ENCODE data around the gene GLT6D1.

GLT6D1 gene

DNA sequence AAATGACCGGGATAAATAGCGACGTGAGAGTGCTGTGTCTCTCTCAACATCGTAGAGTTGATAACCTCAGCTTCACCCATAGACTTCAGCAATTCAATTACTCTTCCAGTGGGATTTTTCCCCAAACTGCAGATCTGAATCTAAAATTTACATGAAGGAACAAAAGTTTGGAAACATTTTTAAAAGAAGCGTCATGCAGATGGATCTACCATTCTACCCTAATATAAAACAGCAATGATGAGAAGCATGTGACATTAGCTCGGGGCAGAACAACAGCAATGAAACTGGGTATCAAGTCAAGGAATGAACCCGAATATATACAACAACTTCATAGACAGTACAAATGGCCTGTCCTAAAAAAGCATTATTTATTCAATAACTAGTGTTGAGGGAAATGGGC, 18.8 kb downstream of the GLT6D1 start:
- no peak for DNase-seq

DNA sequence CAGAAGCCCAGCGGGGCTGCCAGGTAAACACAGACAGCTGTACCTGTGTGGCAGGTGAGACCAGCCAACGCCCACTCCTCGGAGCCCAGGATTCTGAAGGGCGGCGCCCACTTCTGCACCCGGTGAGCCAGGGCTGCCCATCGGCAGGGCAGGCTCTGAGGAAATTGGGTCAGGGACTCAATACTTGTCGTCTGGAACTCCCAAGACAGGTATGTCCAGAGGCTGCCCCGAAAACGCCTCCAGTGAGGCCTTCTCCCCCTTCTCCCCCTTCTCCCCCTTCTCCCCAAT, 19.8 kb downstream of the GLT6D1 start:
- no peak for DNase-seq

DNA sequence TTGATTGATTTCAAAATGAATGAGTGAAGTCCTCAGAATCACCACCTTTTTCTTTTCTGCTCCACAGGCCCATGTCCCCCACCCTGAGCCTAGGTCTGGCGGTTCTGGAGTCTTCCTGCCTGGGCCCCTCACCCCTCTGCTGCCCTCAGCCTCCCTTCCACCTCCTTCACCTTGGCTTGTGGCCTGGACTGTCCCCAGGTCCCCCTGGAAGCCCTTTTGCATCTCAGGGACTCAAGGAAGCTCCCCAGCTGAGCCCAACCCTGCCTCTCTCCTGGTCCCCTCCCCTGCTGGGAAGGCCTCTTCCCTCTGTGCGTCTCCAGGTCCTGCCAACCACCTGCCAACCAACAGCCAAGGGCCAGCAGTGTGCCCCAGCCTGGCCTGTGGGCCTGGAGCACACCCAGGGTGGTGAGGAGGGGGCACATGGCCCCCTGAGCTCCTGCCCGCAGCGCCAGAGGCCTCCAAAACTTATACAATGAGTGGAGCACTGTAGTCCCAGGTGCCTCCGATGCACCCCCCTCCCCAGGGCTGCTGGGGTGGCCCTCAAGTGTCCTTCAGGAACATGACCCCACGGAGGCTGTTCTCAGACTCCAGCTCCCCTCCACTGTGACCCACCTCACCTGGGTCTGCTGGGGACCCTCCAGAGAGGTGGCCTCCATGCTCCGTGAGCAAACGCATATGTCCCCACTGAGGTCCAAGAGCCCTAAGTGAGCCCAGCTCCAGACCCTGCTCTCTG, 20.3 kb downstream of the GLT6D1 start:
- no peak for DNase-seq

DNA sequence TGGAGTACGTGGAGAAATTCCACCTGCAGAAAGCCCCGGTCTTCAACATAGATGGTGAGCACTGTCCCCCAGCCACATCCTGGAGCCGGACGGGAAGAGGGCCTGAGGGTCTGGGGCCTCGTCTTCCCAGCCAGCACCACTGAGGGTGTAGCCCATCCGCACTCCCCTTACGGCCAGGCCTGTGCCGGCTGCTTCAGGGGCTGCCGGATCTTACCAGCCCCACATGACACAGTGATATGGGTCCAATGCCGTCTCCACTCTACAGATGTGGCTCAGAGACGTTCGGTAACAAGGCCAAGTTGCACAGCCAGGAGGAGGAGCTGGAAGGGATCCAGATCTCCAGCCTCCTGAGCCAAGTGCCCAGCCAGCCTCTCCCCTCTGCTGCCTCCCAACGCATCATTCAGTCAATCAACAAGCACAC, 21.3 kb downstream of the GLT6D1 start:
- no peak for DNase-seq

DNA sequence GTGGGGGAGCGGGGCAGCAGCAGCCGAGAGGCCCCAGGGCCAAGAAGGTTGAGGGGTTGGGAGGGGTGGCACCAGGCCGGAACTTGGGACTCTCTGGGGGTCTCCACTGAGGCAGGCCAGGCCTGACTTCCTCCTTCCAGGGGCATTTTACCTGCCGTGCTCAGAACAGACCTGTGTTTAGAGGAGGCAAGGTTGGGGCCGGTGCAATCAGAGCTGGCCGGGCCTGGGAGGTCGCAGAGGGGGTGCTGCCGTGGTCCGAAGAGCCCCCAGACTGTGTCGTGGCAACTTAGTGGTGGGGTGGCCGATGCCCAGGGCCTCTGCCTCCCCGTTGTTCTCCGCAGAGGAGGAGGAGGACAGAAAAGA, 21.8 kb downstream of the GLT6D1 start:
- DNase-seq, result no peak

DNA sequence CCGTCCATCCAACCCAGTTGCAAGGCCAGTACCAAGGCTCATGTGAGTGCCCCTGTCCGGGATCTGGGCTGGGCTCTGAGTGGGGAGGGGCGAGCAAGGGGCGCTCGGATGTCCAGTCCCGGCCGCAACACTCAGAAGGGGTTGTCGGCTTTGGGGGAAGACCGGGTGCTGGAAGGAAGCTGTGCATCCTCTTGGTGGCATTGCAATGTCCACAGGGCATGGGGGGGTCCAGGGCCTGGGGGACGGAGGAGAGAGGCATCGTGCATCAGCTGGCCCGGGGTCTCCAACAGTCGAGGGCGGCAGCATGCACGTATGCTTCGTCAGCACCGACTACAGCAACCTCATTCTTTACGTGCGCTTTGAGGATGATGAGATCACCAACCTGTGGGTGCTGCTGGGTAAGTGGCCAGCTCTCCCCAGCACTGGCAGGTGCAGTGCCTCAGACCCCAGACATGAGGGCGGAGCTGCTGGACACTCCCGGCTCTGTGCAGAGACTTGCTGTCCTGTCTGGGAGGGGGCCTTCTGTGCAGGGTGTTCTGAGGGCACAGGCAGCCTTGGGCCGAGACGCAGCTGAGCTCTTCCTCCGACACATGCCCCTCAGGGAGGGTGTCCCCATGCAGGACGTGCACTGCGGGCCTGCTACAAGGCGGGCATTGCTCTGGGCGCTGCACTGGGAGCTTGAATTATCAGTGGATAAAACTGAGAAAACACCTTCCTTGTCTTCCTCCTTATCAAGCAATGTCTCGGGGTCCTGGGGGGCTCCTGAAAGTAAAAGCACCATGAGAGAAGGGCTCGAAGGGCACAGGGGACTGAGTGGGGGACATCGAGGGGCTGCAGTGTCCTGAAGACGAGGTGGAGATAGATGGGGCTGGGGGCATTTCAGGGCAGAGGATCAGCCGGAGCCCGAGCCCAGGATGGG, 22.5 kb downstream of the GLT6D1 start:
- DNase-seq, result no peak

DNA sequence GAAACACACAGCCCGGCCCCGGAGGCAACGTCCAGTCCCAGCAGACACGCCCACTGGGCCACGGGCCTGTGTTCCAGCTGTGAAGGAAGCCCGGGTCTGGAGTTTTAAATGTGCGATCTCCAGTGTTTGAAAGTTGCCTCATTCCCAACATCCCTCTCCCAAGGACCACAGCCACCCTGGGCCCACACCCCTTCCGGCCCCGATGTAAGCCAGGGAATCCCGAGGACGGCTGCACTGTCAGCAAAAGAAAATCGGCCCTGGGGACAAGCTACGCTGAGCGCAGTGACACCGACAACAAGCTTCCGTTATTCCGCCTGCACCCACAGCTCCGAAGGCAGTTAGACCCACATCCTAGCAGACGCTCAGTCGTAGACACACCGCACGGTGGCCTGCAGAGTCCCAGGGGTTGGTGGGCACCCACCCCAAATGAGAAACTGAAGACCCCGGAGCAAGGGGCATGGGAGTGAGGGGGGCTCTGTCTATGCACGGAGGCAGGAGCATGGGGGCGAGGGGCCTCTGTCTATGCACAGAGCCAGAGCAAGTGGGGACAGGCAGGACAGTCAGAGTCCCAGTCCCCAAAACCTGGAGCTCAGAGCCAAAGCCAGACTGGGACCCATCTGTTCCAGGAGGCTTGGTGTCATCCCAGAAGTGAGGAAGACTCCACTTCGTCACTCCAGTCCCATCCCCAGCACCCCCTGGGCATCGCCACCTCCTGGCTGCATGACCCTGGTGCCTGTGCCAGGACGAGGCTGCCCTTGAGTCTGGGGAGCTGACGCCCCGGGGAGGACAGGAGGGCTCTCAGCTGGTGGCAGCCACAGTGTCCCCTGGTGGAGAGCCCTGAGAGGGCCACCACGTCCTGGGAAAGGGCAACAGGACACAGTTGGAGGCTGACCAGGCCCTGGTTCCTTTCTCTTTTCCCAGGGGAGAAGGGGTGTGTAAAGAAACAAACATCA, 23.4 kb downstream of the GLT6D1 start:
- DNase-seq, result no peak

DNA sequence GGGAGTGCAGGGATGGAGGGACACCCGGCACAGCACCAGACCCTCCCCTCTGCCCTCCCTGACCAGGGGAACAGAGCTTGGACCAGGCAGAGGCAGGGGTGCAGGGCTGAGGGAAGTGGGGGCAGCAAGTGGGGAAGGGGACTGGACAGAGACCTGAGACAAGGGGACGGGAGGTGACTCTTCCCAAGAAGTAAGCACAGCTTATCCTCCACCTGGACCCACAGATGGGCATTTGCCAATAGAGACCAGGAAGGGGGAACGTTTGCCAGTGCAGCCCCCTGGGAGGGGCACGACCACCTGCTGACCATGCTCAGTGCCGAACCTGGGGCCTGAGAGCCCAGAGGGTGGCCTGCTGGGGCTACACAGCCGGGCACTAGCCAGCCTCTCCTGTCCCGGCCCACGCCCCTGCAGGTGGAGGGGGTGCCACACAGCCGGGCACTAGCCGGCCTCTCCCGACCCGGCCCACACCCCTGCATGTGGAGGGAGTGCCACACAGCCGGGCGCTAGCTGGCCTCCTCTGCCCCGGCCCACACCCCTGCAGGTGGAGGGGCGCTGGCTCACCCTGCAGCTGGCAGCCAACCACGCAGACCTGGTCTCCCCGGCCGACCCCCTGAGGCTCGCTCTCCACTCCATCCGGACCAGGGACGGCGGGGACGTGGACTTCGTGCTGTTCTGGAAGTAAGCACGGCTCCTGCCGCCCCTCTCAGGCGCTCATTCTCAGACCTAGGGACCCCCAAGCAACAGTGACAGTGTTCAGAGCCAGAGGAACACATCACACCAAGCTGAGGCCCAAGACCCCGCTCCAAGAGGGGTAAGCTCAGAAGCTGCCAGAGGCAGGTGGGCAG, 24.3 kb downstream of the GLT6D1 start:
- DNase-seq, result no peak

DNA sequence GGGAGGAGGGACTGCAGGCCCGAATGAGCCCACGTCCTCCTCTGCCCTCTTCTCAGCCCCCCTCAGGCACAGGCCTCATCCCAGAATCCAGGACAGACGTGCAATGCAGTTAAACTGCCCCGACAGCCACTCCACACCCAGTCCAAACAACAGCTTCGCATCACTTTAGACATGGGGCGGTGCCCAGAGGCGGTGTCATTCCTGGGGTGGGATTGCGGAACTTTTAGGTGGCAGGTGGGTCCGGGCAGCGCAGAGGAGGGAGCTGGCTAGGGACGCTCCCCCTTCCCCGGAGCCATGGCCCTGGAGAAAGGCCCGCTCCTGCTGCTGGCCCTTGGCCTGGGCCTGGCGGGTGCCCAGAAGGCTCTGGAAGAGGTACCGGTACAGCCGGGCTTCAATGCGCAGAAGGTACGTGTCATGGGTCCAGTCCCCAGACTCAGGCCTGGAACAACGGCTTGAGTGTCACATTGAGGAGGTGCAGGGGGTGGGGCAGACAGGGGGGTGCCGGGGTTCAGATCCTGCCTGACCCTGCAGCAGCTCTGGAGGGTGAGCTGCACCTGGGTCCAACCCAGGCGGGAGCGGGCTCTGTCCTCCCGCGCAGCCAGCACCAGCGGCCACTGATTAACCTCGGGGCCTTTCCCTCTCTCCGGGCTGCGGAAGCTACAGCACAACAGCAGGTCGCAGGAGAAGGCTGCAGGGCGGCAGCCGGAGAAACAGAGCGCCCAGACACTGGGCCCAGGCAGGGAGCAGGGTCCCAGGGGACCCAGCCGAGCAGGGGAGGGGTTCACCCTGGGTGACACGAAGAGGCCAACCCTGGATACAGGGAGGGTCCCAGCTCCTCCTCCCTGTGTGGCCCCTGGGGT, 25.2 kb downstream of the GLT6D1 start:
- no peak for DNase-seq

DNA sequence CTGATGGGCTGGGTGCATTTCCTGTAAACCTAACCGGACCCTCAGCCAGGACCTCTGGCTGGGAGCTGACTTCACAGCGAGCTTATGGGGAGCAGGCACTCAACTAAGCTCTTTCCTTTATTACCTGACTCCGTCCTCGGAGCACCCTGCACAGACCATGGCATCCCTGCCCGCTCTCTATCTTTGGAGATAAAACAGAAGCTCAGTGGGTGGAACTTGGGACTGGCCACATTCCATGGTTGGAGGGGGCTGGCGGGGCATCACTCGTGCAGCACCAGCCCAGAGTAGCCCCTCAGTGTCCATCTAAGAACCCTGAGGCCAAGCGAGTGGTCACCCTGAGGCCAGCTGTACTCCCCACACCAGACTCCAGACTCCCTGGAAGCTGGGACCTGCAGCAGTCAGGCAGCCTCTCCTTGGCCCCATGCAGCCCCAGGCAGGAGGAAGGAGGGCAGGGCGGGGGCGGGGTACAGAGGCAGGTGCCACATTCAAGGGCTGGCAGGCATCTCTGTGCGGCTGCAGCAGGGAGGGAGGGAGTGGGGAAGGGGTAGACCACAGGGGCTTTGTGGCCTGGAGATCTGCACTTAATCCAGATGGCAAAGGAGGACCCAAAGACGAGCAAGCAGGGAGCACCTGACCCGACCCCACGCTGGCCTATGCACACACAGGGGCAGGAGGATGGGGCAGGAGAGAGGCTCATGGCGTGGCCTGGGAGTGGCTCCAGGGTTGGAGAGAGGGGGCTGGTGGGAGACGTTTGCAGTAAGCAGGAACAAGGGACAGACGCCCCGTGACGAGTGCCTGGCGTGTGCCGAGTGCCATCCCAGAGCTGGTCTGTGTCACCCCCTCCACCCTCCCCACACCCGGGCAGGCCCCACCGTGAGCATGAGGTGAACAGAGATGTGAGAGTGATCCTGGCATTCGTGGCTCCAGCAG, 26.1 kb downstream of the GLT6D1 start:
- no peak for DNase-seq

DNA sequence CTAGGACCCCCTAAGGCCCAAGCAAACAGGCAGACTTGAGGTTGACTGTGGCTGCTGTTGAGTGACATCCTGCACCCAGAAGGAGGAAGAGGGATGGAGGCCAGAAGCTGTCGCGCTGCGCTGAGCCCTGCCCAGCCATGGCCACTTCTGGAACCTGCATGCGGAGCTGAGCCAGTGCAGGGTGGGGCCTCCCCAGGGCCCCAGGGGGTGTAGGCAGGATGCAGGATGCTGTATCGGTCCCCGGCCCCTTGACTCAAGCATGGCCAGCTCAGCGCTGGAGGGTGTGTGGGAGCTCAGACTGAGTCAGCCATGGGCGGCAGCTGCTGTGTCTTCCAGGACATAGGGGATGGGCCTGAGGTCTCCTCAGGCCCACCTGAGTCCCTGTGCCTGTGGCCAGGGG, 26.9 kb downstream of the GLT6D1 start:
- no peak for DNase-seq

DNA sequence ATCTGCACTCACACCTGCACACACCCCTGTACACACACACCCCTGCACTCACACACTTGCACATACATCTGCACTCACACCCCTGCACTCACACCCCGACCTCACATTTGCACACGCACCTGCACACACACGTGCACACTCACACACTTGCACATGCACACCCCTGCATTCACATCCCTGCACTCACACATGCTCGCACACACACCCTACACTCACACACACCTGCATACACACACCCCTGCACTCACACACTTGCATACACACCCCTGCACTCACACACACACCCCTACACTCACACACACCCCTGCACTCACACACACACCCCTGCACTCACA, 27.5 kb downstream of the GLT6D1 start:
- DNase-seq, result no peak

DNA sequence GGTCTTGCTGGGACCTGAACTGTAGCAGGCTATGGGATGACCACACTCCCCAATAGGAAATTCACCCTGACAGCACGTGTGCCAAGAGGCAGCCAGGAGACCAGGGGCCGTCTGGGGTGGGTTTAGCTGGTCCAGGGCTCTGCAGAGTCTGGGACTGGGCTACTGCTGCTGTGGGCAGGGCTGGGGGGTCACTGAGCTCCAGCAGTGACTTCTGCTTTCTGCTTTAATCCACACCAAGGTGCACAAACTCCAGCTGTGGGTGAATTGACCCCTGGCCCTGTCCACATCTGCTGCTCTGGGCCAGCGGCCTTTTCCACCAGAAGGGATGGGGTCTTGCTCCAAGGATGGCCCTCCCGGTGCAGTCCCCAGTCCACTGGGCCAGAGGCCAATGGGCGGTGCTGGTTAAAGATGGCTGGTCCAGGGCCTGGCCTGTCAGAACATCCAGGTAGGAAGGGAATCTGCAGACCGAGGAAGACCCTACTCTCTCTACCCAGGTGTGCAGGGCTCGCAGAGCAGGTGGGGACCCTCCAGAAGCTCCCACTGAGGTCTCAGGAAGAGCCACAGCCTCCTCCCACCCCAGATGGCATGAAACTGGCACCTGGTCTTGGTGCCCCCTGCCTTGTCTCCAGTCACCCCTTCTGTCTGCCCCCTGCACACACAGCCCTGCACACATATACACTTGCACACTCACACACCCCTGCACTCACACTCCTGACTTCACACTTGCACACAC, 28.0 kb downstream of the GLT6D1 start:
- no peak for DNase-seq

DNA sequence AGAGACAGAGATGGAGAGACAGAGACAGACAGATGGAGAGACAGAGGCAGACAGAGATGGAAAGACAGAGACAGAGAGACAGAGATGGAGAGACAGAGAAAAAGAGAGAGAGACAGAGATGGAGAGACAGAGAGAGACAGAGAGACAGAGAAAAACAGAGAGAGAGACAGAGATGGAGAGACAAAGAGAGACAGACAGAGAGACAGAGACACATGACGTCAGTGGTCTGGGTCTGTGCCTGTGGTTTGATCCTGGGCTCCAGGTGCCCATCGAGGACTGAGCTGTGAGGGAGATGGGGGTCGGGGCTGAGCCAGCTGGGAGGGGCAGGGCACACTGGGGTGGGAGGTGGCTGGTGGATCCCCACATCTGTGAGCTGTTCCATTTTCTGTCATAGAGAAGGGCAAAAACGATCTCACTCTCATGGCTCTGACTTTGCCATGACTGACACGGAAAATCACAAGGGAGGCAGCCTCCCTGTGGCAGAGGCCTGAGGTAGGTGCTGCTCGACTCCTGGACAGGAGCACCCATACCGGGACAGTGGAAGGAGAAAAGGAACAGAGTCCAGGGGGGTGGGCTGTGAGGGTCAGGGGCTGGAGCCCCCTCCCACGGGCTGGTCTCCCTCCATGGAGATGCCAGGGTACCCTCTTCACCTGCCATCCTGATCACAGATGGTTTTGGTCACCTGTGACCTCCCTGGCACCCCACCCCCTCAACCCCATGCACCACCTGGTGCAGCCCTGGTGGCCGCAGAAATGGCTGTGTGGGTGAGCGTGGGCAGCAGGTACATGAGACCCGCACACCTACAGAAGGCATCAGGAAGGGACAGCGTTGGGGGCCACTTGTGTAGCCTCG, 28.8 kb downstream of the GLT6D1 start:
- no peak for DNase-seq

DNA sequence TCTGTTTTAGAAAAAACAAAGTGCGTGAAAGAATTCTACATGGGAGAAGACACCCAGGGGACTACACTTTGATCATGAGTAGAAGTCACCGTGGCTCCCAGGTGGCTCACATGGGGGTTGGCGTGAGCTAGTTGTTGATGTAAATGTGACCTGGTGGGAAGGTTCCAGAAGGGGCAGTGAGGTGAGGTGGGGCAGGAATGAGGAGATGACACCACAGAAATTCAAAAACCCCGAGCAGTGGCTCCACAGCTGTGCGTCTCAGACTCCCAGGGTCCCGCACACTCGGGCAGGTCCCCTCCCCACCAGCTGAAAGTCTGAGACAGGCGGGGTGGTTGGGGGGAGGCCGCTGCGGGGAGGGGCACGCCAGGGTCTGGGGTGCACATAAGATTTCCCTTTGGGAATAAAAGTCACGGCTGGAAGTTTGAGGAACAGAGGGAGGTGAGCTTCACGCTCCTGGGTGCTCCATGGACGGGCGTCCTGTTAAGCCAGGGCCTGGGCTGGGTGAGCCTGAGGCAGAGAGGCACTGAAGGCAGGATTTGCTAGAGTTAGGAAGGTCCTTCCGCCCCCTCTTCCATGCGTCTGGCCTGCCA, 29.9 kb downstream of the GLT6D1 start:
- DNase-seq, result no peak

DNA sequence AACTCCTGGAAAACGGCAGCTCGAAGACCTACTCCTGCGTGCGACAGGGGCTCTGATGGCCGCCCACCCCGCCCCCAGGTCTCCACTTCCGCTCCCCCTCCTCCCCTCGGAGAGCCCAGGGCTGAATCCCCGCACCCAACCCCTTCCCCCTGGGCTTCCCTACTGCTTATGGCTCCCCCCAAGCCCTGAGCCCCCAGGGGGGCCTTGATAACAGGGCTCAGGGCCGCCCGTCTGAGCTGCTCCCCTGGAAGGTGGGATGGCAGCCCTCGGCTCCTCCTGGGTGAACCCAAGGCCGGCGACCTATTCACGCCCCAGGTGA, 30.4 kb downstream of the GLT6D1 start:
- no peak for DNase-seq

DNA sequence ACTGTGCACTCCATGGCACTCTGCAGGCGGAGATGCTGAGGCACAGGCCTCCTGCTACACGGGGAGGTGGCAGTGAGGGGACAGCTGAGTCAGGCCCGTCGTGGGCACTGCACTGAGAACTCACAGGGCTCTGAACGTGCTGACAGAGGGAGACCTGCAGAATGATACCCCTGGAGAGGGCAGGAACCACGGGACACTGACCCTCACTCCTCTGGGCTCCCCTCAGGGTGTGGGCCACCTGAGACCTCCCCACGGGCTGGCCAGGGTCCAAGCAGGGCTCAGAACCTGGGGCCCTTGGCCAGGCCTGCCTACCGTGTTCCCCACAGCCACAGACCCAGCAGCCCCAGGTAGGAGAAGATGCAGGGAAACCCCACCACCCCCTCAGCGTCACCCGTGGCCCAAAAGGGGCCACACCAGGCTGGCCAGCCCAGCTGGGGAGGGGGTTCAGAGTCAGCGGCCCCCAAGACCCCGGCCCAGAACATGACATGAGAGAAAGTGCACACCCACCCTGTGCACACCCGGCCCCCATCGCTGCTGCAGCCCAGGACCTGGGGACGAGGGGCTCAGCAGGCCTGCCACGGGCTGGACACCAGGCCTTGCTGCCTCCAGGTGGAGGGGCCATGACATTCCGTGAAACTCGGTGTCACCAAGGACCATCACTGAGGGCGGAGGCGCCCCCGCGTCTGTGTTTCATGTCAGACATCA, 30.9 kb downstream of the GLT6D1 start:
- no peak for DNase-seq
